GM10248 (cell line): ENCODE data around the gene MLXIPL.
"Not testable (repeated sequence)": the region's sequence is repeated elsewhere in the genome, so short reads cannot be mapped to it uniquely, and the experiment has no call there.

Experiments
- CTCF ChIA-PET: fragments of 300-600 bp; sonication (Branson Sonifier 250); formaldehyde crosslinking; extraction: SDS; loops from one replicate; lab custom pipeline; 2021; ENCODE audit warnings: antibody characterized with exemption; lab: Yijun Ruan, JAX
- POLR2A ChIA-PET: fragments of 350-650 bp; sonication (Branson Sonifier 250); formaldehyde crosslinking; extraction: SDS; loops from one replicate; lab custom pipeline; 2020; ENCODE audit warnings: antibody characterized with exemption; lab: Yijun Ruan, JAX
- DNase-seq: peaks from one replicate; pipeline ENCODE4 v3.0.0; 2012; ENCODE audit errors: extremely low spot score
- TF ChIP-seq, protein P1 (sequence below): IDR thresholded peaks from 2 replicates; pipeline ENCODE4 v1.5.1; 2012; ENCODE audit warnings: mild to moderate bottlenecking, low read depth; ENCODE audit errors: extremely low read depth, missing control alignments, control extremely low read depth

MLXIPL gene

DNA sequence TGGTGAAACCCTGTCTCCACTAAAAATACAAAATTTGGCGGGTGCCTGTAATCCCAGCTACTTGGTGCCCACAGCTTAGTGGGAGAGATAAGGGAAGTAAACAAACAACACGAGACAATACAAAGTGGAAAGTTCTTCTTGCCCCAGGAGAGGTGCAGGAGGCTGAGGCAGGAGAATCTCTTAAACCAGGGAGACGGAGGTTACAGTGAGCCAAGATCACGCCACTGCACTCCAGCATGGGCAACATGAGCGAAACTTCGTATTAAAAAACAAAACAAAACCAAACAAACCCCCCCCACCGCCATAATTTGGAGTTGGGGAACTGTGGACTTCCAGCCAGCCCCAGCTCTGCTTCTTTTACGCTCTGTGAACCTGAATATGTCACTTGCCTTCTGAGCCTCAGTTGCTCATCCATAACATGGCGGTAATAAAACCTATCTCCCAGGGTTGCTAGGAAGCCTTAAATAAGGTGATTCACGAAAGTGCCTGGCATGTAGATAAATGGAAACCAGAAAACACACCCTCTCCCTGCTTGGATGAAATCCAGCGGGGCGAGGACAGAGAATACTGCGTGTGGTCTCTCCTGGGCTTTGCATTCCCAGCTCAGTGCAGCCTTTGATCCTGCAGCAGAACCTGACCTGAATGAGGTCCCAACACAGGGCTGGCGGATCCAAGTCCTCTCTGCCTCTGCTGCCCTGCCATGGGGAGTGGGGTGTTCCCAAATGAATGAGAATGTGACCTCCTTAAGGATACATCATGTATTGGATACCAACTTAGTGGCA lies 10.2 kb downstream of the MLXIPL start:
- ChIA-PET CTCF (interaction anchor here (1.4 to 5.4 kb wide), 3 partner anchors 8 to 128 kb away, joined by 4 to 44 read pairs (median 6); no protein-coding TSS in a partner anchor), POLR2A (no interaction called here)
- no peak for DNase-seq
- TF ChIP-seq, protein P1, sequence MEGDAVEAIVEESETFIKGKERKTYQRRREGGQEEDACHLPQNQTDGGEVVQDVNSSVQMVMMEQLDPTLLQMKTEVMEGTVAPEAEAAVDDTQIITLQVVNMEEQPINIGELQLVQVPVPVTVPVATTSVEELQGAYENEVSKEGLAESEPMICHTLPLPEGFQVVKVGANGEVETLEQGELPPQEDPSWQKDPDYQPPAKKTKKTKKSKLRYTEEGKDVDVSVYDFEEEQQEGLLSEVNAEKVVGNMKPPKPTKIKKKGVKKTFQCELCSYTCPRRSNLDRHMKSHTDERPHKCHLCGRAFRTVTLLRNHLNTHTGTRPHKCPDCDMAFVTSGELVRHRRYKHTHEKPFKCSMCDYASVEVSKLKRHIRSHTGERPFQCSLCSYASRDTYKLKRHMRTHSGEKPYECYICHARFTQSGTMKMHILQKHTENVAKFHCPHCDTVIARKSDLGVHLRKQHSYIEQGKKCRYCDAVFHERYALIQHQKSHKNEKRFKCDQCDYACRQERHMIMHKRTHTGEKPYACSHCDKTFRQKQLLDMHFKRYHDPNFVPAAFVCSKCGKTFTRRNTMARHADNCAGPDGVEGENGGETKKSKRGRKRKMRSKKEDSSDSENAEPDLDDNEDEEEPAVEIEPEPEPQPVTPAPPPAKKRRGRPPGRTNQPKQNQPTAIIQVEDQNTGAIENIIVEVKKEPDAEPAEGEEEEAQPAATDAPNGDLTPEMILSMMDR: no peak

DNA sequence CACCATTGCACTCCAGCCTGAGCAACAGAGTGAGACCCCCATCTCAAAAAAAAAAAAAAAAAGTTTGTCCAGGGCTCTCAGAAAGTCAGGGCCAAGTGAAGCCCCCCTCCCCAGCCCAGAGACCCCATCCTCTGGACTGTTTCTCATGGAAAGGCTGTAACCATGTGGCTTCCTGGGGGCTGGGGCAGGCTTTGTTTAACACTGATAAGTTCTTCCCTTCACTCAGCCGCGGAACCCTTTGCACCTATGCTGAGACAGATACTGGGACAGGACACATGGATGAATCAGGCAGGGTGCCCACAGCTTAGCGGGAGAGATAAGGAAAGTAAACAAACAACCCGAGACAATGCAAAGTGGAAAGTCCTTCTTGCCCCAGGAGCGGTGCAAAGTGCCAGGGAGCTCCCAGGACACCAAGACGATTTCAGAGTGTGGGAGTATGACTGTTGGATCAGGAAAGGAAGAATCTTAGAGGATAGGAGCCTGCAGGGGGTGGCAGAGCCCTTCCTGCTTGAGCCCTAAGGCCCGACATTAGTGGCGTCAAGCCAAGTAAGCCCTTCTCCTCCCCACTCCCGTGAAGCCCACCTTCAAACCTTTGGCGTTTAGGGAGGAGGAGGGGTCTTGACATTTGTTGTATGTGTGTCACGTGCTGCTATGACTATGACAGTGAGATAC lies 11.6 kb downstream of the MLXIPL start:
- CTCF ChIA-PET: interaction anchor here (0.7 to 9.7 kb wide), 2 partner anchors 121 to 122 kb away, joined by 3 to 170 read pairs; partner anchors contain the start of gene ABHD11
- POLR2A ChIA-PET: no interaction called here
- no peak for DNase-seq

DNA sequence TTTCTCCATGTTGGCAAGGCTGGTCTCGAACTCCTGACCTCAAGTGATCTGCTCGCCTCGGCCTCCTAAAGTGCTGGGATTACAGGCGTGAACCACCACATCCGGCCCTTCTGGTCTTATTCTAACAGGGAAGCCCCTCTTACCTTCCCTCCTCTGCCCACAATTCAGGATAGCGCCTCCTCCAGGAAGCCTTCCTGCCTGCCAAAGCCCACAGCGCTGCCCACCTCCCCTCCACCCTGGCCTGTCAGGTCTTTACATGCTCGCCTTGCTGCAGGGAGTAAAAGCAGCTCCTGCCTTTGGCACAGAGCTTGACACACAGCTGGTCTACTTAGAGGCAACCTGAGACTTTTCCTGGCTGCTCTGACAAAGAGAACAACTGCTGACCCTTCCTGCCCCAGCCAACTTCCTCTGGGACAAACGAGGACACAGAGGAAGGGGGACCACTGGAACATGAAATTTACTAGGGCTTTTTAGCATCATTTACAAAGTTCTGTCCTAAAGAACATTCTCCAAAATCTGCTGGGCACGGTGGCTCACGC lies 13.2 kb downstream of the MLXIPL start:
- ChIA-PET POLR2A (no interaction called here), CTCF (interaction anchor here (9.7 kb wide), 1 partner anchor 122 kb away, joined by 170 read pairs; the partner anchor contains the start of gene ABHD11)
- DNase-seq: no peak
- TF ChIP-seq, protein P1: no peak

More for the DNA sequence above, 11.6 kb downstream of the MLXIPL start:
- TF ChIP-seq, protein P1: no peak

DNA sequence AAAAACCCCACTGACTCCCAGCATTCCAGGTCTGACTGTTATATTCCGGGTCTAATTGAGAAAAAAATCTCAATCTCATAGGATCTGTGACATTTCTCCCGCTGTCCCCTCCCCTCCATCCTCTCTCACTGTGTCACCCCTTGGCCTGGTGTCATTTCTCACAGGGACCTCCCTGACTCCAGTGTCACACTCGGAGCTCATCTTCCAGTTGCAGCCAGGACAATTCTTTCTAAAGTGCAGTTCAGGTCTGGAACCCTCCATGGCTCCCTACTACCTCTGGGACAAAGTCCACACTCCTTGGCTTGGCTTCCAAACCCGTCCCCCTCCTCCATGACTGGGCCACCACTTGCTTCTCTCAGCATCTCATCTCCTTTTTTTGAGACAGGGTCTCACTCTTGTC lies 14.2 kb downstream of the MLXIPL start:
- ChIA-PET CTCF (interaction anchor here (1.0 to 9.7 kb wide), 3 partner anchors 113 to 246 kb away, joined by 3 to 170 read pairs (median 93); partner anchors contain the start of genes ABHD11 and STX1A), POLR2A (no interaction called here)
- DNase-seq: no peak
- TF ChIP-seq, protein P1: no peak

DNA sequence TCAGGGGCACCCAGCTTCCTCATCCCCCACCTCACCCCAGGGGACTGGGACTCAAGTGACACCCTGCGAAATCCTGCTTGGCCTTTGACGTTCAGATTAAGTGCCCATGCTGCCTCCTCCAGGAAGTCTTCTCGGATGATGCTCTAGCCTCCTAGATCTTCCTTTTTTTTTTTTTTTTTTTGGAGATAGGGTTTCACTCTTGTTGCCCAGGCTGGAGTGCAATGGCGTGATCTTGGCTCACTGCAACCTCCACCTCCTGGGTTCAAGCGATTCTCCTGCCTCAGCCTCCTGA lies 16.7 kb downstream of the MLXIPL start:
- CTCF ChIA-PET: interaction anchor here (0.7 to 9.7 kb wide), 35 partner anchors 9 to 419 kb away, joined by 3 to 170 read pairs (median 8); partner anchors contain the start of genes ABHD11, MLXIPL, STX1A and TBL2
- DNase-seq, POLR2A ChIA-PET: not testable (repeated sequence)

- TF ChIP-seq, protein P1: peak; percentile 92
- ChIA-PET POLR2A (no interaction called here), CTCF (interaction anchor here (0.6 to 9.7 kb wide), 56 partner anchors 8 to 419 kb away, joined by 3 to 170 read pairs (median 5); partner anchors contain the start of genes ABHD11, MLXIPL, STX1A and TBL2)
- DNase-seq: peak; percentile 90
Observed at GRCh38 chr7:73606801-73607691, 17.3 kb downstream of the MLXIPL start.
